CD14-positive monocyte (primary cell): ENCODE results near the gene ZCCHC2. TPM values are rescaled to one million over a fixed set of nuclear protein-coding genes. Genes with fewer than 3 reads are reported as not detected.

ENCODE experiments used
- DNase-seq, 3 donors: peaks; one replicate each; pipeline ENCODE4 v3.0.0-alpha.2; 2011 to 2022
- H2AFZ ChIP-seq: 2 replicates; pipeline ENCODE4 v1.6.0; 2012; ENCODE audit warnings: mild to moderate bottlenecking, low read depth, low read length, inconsistent platforms; ENCODE audit not compliant: insufficient read depth, poor library complexity, severe bottlenecking
- H3K27ac ChIP-seq, 2 donors: 1 replicate in 1 of 2; 2 replicates in 1 of 2; pipeline ENCODE4 v1.5.1; 2012 to 2013; ENCODE audit warnings: low read length in 2 of 2, control low read depth in 1 of 2, inconsistent platforms in 1 of 2, low read depth in 1 of 2, mild to moderate bottlenecking in 1 of 2
- H3K27me3 ChIP-seq, 2 donors: one replicate each; pipeline versions ENCODE4 v1.6.0 to v1.6.1; 2011 to 2013; ENCODE audit warnings: low read length in 2 of 2; ENCODE audit not compliant: control insufficient read depth in 2 of 2, insufficient read depth in 2 of 2
- H3K36me3 ChIP-seq, 2 donors: replicated peaks in 1 of 2; 1 replicate in 1 of 2; 2 replicates in 1 of 2; pipeline versions ENCODE4 v1.5.1 to v1.6.1; 2012 to 2013; ENCODE audit warnings: low read length in 2 of 2, control low read depth in 1 of 2, inconsistent platforms in 1 of 2, mild to moderate bottlenecking in 1 of 2; ENCODE audit not compliant: insufficient read depth in 2 of 2, control insufficient read depth in 1 of 2
- H3K4me1 ChIP-seq, 2 donors: 1 replicate in 1 of 2; 2 replicates in 1 of 2; pipeline versions ENCODE4 v1.5.1 to v1.6.1; 2012 to 2013; ENCODE audit warnings: low read length in 2 of 2, control low read depth in 1 of 2, inconsistent platforms in 1 of 2, mild to moderate bottlenecking in 1 of 2, moderate library complexity in 1 of 2; ENCODE audit not compliant: insufficient read depth in 2 of 2, control insufficient read depth in 1 of 2
- H3K4me2 ChIP-seq: replicated peaks from 2 replicates; pipeline ENCODE3; 2012; ENCODE audit warnings: low read length, moderate library complexity, mild to moderate bottlenecking; ENCODE audit not compliant: poor library complexity, severe bottlenecking; ENCODE audit errors: extremely low read depth
- H3K4me3 ChIP-seq, 3 experiments: fragments of 200-600 bp in 1 of 3; sonication (generic) in 1 of 3; replicated peaks in 1 of 3; 1 replicate in 2 of 3; 2 replicates in 1 of 3; pipeline ENCODE4 v1.5.1; 2011 to 2013; ENCODE audit warnings: low read length in 3 of 3, mild to moderate bottlenecking in 3 of 3, control low read depth in 2 of 3, low read depth in 2 of 3, inconsistent platforms in 1 of 3, moderate library complexity in 1 of 3
- H3K79me2 ChIP-seq: 2 replicates; pipeline ENCODE4 v1.6.0; 2012; ENCODE audit warnings: mild to moderate bottlenecking, control low read depth, inconsistent platforms, low read length, moderate library complexity; ENCODE audit not compliant: insufficient read depth
- H3K9ac ChIP-seq: 2 replicates; pipeline ENCODE4 v1.6.0; 2017; ENCODE audit warnings: low read length, mild to moderate bottlenecking; ENCODE audit not compliant: insufficient read depth, poor library complexity, severe bottlenecking
- H3K9me3 ChIP-seq, 2 donors: replicated peaks in 1 of 2; 1 replicate in 1 of 2; 2 replicates in 1 of 2; pipeline versions ENCODE4 v1.5.1 to v1.6.1; 2012 to 2013; ENCODE audit warnings: low read length in 2 of 2, control low read depth in 1 of 2; ENCODE audit not compliant: control insufficient read depth in 1 of 2, insufficient read depth in 1 of 2
- H4K20me1 ChIP-seq: 2 replicates; pipeline ENCODE4 v1.6.0; 2012; ENCODE audit warnings: mild to moderate bottlenecking, low read length, control low read depth, moderate library complexity; ENCODE audit not compliant: insufficient read depth
- H3K27ac Mint-ChIP-seq, 7 donors: one replicate each; pipeline ENCODE4 v1.8.0; 2020; ENCODE audit warnings: mild to moderate bottlenecking in 7 of 7, mixed read lengths in 7 of 7, moderate library complexity in 6 of 7, inconsistent platforms in 2 of 7
- H3K27me3 Mint-ChIP-seq, 3 donors: one replicate each; pipeline ENCODE4 v1.8.0; 2021 to 2022; ENCODE audit warnings: low read depth in 3 of 3, mild to moderate bottlenecking in 3 of 3, mixed read lengths in 3 of 3, moderate library complexity in 3 of 3, inconsistent platforms in 1 of 3
- H3K36me3 Mint-ChIP-seq, 2 donors: one replicate each; pipeline ENCODE4 v1.8.0; 2020; ENCODE audit warnings: mixed read lengths in 2 of 2, inconsistent platforms in 1 of 2, mild to moderate bottlenecking in 1 of 2
- H3K4me1 Mint-ChIP-seq: one replicate; pipeline ENCODE4 v1.8.0; 2020; ENCODE audit warnings: mild to moderate bottlenecking, mixed read lengths
- H3K4me3 Mint-ChIP-seq, 2 donors: one replicate each; pipeline ENCODE4 v1.8.0; 2020; ENCODE audit warnings: mild to moderate bottlenecking in 2 of 2, mixed read lengths in 2 of 2, moderate library complexity in 1 of 2
- H3K9me3 Mint-ChIP-seq, 7 donors: one replicate each; pipeline ENCODE4 v1.8.0; 2020 to 2022; ENCODE audit warnings: mixed read lengths in 7 of 7, mild to moderate bottlenecking in 6 of 7, moderate library complexity in 6 of 7, inconsistent platforms in 2 of 7
- CTCF ChIP-seq: fragments of 200-600 bp; IDR thresholded peaks from one replicate; pipeline ENCODE4 v1.8.0; 2022; ENCODE audit warnings: antibody characterized with exemption, mild to moderate bottlenecking
- WGBS: methylation state at CpG from one replicate; pipeline ENCODE4 v1.1.5; 2013; ENCODE audit warnings: missing lambda C conversion rate; ENCODE audit not compliant: insufficient coverage; 5-methylcytosine and 5-hydroxymethylcytosine counted together
- intact Hi-C, 2 donors: fragments of 100-400 bp; cut with micrococcal nuclease; formaldehyde crosslinking; loops; one replicate each; pipeline versions ENCODE4 v1.15.0 to v1.15.1; 2023
- polyA plus RNA-seq, 3 donors: library from polyadenylated mRNA; depleted of rRNA in 1 of 3; unstranded in 2 of 3; stranded (reverse) in 1 of 3; fragments of 300-500 nt in 2 of 3; fragments of >200 nt in 1 of 3; fragmentation: Illumina TruSeq in 2 of 3; gene quantifications; 1 replicate in 2 of 3; 2 replicates in 1 of 3; pipeline ENCODE4 v1.2.3, GENCODE V29; 2012 to 2021

The ZCCHC2 gene
- polyA plus RNA-seq, 3 donors, result 0.59 to 24.9 (median 0.71) TPM

GRCh38 chr18:62500174-62500573 is 22.7 kb upstream of the ZCCHC2 start:
- H3K27me3 ChIP-seq, result no peaks in the 10 kb centered on the region
- H3K9me3 Mint-ChIP-seq, result peaks cover 3 to 16% (median 8%) of the 10 kb centered on the region in 7 donors
- peaks cover 22% of the 10 kb centered on the region in 2 donors for H3K4me1 ChIP-seq
- H3K9me3 ChIP-seq, result peaks cover 0 to 8% of the 10 kb centered on the region in 2 donors
- TF ChIP-seq CTCF, result no peak
- peak overlapping the region in 2 of 7 donors; percentile 45 to 73 for H3K27ac Mint-ChIP-seq
- no peak for DNase-seq
- H3K36me3 Mint-ChIP-seq, result peaks cover 0 to 8% of the 10 kb centered on the region in 2 donors
- peaks cover 22% of the 10 kb centered on the region for H3K4me1 Mint-ChIP-seq
- peak overlapping the region; percentile 69 for H3K4me2 ChIP-seq
- H4K20me1 ChIP-seq, result no peaks in the 10 kb centered on the region
- no peaks in the 10 kb centered on the region for H3K36me3 ChIP-seq
- intact Hi-C loops, result no loop called here
- H3K4me3 ChIP-seq, result peak overlapping the region in 1 of 3 experiments; percentile 67
- H3K27ac ChIP-seq, result no peak overlapping the region
- WGBS, result no CpG with 5 or more reads among the region's 1 CpG
- no peak overlapping the region for H3K4me3 Mint-ChIP-seq
- no peak overlapping the region for H3K9ac ChIP-seq
- no peaks in the 10 kb centered on the region for H3K79me2 ChIP-seq
- H3K27me3 Mint-ChIP-seq, result peaks cover 0 to 1% (median 0%) of the 10 kb centered on the region in 3 donors
- peak overlapping the region; percentile 64 for H2AFZ ChIP-seq

- Histone ChIP-seq H3K79me2 (no peaks in the 10 kb centered on the region), H3K4me2 (no peak overlapping the region), H3K36me3 (no peaks in the 10 kb centered on the region), H3K4me3 (no peak overlapping the region), H3K9ac (no peak overlapping the region), H2AFZ (no peak overlapping the region), H4K20me1 (no peaks in the 10 kb centered on the region), H3K9me3 (peaks cover 0 to 8% of the 10 kb centered on the region in 2 donors), H3K27ac (no peak overlapping the region), H3K27me3 (no peaks in the 10 kb centered on the region), H3K4me1 (peaks cover 27 to 29% of the 10 kb centered on the region in 2 donors)
- H3K27ac Mint-ChIP-seq, result no peak overlapping the region
- H3K36me3 Mint-ChIP-seq, result peaks cover 0 to 8% of the 10 kb centered on the region in 2 donors
- TF ChIP-seq CTCF, result no peak
- no peak overlapping the region for H3K4me3 Mint-ChIP-seq
- intact Hi-C loops, result no loop called here
- no peak for DNase-seq
- H3K27me3 Mint-ChIP-seq, result peaks cover 0 to 1% (median 0%) of the 10 kb centered on the region in 3 donors
- H3K9me3 Mint-ChIP-seq, result peaks cover 3 to 16% (median 8%) of the 10 kb centered on the region in 7 donors
- H3K4me1 Mint-ChIP-seq, result peaks cover 26% of the 10 kb centered on the region
Observed at GRCh38 chr18:62500966-62501591, 21.7 kb upstream of the ZCCHC2 start.
